SU-DHL-6 (cell line): ENCODE data around the gene PRKN.

Experiments
- H2AFZ ChIP-seq: fragments of 200-600 bp; sonication (generic); 2 replicates; pipeline ENCODE4 v1.6.1; 2014; ENCODE audit warnings: low read depth, mild to moderate bottlenecking, moderate library complexity, mixed read lengths, antibody characterized with exemption, low read length; ENCODE audit not compliant: severe bottlenecking
- H3F3A ChIP-seq: fragments of 200-600 bp; shearing (Covaris generic); 2 replicates; pipeline ENCODE4 v1.6.0; 2016; ENCODE audit warnings: antibody characterized with exemption, mild to moderate bottlenecking; ENCODE audit not compliant: insufficient read depth
- H3K27ac ChIP-seq: fragments of 200-600 bp; sonication (generic); 2 replicates; pipeline ENCODE4 v1.5.1; 2016; ENCODE audit warnings: low read depth, mild to moderate bottlenecking, low read length, moderate library complexity, mixed read lengths
- H3K27me3 ChIP-seq: fragments of 200-600 bp; sonication (generic), shearing (Covaris generic); 2 replicates; pipeline ENCODE4 v1.6.0; 2014; ENCODE audit warnings: mild to moderate bottlenecking, low read length
- H3K36me3 ChIP-seq: fragments of 200-600 bp; sonication (generic); 2 replicates; pipeline ENCODE4 v1.6.1; 2014; ENCODE audit warnings: mild to moderate bottlenecking, low read length, mixed read lengths
- H3K4me2 ChIP-seq: fragments of 300-600, 200-600 bp; shearing (Covaris generic), sonication (generic); 2 replicates; pipeline ENCODE4 v1.6.0; 2014; ENCODE audit warnings: low read length, low read depth, mild to moderate bottlenecking; ENCODE audit not compliant: poor library complexity, severe bottlenecking
- H3K4me3 ChIP-seq: fragments of 200-600 bp; sonication (generic); 2 replicates; pipeline ENCODE4 v1.5.1; 2014; ENCODE audit warnings: antibody characterized with exemption, low read length, mild to moderate bottlenecking, mixed read lengths; ENCODE audit not compliant: insufficient read depth, poor library complexity, severe bottlenecking
- H3K79me2 ChIP-seq: fragments of 200-600 bp; sonication (generic); 2 replicates; pipeline ENCODE4 v1.6.1; 2014; ENCODE audit warnings: mild to moderate bottlenecking, low read length, moderate library complexity; ENCODE audit not compliant: insufficient read depth
- H3K9ac ChIP-seq: fragments of 200-600 bp; sonication (generic); 2 replicates; pipeline ENCODE4 v1.7.0; 2014; ENCODE audit warnings: mild to moderate bottlenecking, low read length
- H3K9me2 ChIP-seq: fragments of 200-600 bp; sonication (generic); replicated peaks from 2 replicates; pipeline ENCODE4 v1.6.1; 2014; ENCODE audit warnings: low read length; ENCODE audit not compliant: insufficient read depth
- H3K9me3 ChIP-seq: fragments of 200-600 bp; sonication (generic); 2 replicates; pipeline ENCODE4 v1.6.1; 2014; ENCODE audit warnings: low read length, mixed read lengths; ENCODE audit not compliant: insufficient read depth
- H4K20me1 ChIP-seq: fragments of 200-600 bp; sonication (generic); 2 replicates; pipeline ENCODE4 v1.6.1; 2014; ENCODE audit warnings: low read depth, mild to moderate bottlenecking, antibody characterized with exemption, low read length, moderate library complexity, mixed read lengths
- CTCF ChIP-seq: fragments of 200-600 bp; sonication (generic); IDR thresholded peaks from one replicate; pipeline ENCODE4 v1.5.1; 2017; ENCODE audit warnings: antibody characterized with exemption, mild to moderate bottlenecking, low read length, moderate library complexity; ENCODE audit not compliant: insufficient read depth, poor library complexity, severe bottlenecking
- EZH2phosphoT487 ChIP-seq: fragments of 200-600 bp; sonication (generic), shearing (Covaris generic); conservative IDR thresholded peaks from 2 replicates; pipeline ENCODE4 v1.6.1; 2018; ENCODE audit warnings: mild to moderate bottlenecking, antibody characterized with exemption, low read length, moderate library complexity, mixed read lengths

PRKN gene

DNA sequence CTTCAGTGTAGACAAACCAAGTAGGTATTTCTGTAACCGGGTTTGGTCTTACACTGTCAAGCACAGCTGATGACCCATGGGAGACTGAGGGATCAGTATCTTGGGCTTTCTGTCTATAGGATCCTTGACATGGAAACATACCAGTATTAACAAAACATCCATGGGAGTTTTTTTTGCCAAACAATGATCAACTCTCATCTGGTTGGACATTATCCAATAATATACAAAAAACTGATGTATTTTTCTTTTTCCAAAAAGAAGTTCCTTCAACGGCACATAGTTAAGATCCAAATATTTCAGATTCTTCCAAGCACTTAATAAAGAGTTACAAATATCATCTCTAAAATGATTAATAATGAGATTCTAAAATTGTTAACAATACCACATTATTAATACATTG is 459.9 kb downstream of the PRKN start:
- TF ChIP-seq EZH2phosphoT487 (no peak), CTCF (no peak)
- Histone ChIP-seq H4K20me1 (no peaks in the 10 kb centered on the region), H3K4me2 (no peak overlapping the region)

GRCh38 chr6:162267126-162267525 is 460.4 kb downstream of the PRKN start:
- no peaks in the 10 kb centered on the region for H4K20me1 ChIP-seq
- H3F3A ChIP-seq = no peaks in the 10 kb centered on the region
- no peak for TF ChIP-seq CTCF
- TF ChIP-seq EZH2phosphoT487 = no peak
- no peaks in the 10 kb centered on the region for H3K9me3 ChIP-seq
- no peaks in the 10 kb centered on the region for H3K79me2 ChIP-seq
- no peak overlapping the region for H3K9ac ChIP-seq
- H3K4me3 ChIP-seq = no peak overlapping the region
- no peaks in the 10 kb centered on the region for H3K9me2 ChIP-seq
- no peak overlapping the region for H2AFZ ChIP-seq
- no peaks in the 10 kb centered on the region for H3K27me3 ChIP-seq
- H3K36me3 ChIP-seq = no peaks in the 10 kb centered on the region
- no peak overlapping the region for H3K27ac ChIP-seq
- no peak overlapping the region for H3K4me2 ChIP-seq

More for the DNA sequence above, 459.9 kb downstream of the PRKN start:
- no peaks in the 10 kb centered on the region for H3K9me3 ChIP-seq
- H3F3A ChIP-seq = no peaks in the 10 kb centered on the region
- H3K9me2 ChIP-seq = no peaks in the 10 kb centered on the region
- H3K4me3 ChIP-seq = no peak overlapping the region
- H3K27ac ChIP-seq = no peak overlapping the region
- H3K79me2 ChIP-seq = no peaks in the 10 kb centered on the region
- no peaks in the 10 kb centered on the region for H3K36me3 ChIP-seq
- no peaks in the 10 kb centered on the region for H3K27me3 ChIP-seq
- no peak overlapping the region for H3K9ac ChIP-seq
- no peak overlapping the region for H2AFZ ChIP-seq

DNA sequence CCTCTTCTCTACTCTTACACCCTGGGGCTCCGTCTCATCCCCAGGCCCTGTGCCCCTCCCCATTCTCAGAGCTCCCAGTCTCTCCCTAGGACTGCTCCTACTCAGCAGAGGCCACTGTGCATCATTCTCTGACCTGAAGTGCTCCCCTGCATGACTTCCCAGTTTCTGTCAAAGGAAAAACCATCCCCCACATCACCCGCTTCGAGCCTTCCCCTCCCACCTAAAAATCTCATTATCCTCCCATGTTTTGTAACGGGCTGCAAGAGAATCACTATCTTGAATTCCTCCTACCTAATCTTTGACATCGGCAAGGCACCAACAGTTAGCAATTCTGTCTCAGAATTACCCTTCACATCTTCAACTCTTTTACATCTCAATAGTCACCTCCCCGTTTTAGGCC is 463.0 kb downstream of the PRKN start:
- Histone ChIP-seq H3K9me2 (no peaks in the 10 kb centered on the region), H3K4me2 (no peak overlapping the region), H3K27me3 (no peaks in the 10 kb centered on the region), H3K27ac (no peak overlapping the region), H3F3A (no peaks in the 10 kb centered on the region), H3K9ac (no peak overlapping the region), H3K4me3 (no peak overlapping the region), H3K36me3 (no peaks in the 10 kb centered on the region), H2AFZ (no peak overlapping the region), H3K9me3 (no peaks in the 10 kb centered on the region), H3K79me2 (no peaks in the 10 kb centered on the region), H4K20me1 (no peaks in the 10 kb centered on the region)
- TF ChIP-seq CTCF = no peak
- no peak for TF ChIP-seq EZH2phosphoT487
